Epithelial cell of proximal tubule (primary cell): ENCODE data around the gene PAFAH1B2. TPM values are rescaled to one million over a fixed set of nuclear protein-coding genes. Genes with fewer than 3 reads are reported as not detected.
"Not testable (repeated sequence)": the region's sequence is repeated elsewhere in the genome, so short reads cannot be mapped to it uniquely, and the experiment has no call there.

ENCODE experiments used
- DNase-seq: peaks from one replicate; pipeline ENCODE4 v3.0.0-alpha.2; 2011; ENCODE audit warnings: low read depth
- H3K4me3 ChIP-seq: 2 replicates; pipeline ENCODE4 v1.5.1; 2011; ENCODE audit warnings: low read depth, mild to moderate bottlenecking, low read length
- CTCF ChIP-seq: conservative IDR thresholded peaks from 2 replicates; pipeline ENCODE4 v1.5.1; 2012; ENCODE audit warnings: low read depth, mild to moderate bottlenecking, low read length
- total RNA-seq: library from RNA; depleted of rRNA; stranded (reverse); fragments of >200 nt; gene quantifications from 2 replicates; pipeline ENCODE4 v1.2.3, GENCODE V29; 2015

PAFAH1B2 gene
- total RNA-seq, 1 donor from 2014 or later, result 103 TPM

DNA sequence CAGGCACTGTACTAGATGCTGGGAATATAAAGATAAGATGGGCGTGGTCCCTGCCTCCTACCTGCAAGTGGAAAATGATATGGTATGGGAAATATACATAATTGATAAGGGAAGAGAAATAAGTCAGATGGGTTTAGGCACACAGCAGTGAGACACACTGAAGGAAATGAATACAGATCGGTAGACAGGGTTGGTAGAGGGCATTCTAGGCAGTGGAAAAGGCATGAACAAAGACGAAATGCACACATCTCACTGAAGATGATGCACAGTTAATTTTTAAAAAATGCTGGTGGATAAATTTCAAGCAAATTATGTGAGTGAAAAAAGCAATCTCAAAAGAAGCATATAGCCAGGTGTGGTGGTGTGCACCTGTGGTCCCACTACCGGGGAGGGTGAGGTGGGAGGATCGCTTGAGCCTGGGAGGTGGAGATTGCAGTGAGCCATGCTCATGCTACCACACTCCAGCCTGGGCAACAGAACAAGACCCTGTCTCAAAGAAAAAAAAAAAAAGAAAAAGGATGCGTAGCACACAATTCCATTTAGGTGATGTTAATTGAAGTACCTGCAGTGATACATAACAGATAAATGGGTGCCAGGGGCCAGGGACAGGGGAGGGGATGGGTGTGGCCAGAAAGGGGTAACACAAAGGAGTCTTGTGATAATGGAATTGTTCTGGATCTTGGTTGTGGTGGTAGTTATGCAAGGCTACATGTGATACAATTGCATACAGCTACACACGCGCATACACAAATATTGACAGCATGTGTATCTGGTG is 65.5 kb downstream of the PAFAH1B2 start:
- DNase-seq, H3K4me3 ChIP-seq: not testable (repeated sequence)

GRCh38 chr11:117210620-117211019 is 66.5 kb downstream of the PAFAH1B2 start:
- no peak overlapping the region for H3K4me3 ChIP-seq
- no peak for DNase-seq
- TF ChIP-seq CTCF, result no peak

DNA sequence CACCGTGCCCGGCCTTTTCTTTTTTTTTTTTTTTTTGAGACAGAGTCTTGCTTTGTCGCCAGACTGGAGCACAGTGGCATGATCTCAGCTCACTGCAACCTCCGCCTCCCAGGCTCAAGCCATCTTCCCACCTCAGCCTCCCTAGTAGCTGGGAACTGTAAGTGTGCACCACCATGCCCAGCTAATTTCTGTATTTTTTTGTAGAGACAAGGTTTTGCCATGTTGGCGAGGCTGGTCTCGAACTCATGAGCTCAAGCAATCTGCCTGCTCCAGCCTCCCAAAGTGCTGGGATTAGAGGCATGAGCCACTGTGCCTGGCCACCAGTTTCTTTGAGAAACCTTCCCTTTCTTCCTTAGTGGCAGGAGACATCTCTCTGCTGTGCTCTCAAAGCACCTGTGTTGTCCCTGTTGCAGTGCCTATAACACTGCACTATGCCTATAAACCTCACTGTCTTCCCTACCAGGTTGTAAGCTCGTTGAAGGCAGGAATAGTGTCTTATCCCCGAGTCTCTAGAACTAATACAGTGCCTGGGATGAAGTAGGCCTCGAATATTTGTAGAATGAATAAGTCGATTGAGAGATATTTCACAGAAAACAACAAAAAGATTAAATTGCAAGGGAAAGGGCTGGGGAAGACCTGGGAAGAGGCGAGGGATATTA is 68.7 kb downstream of the PAFAH1B2 start:
- H3K4me3 ChIP-seq, result no peak overlapping the region
- no peak for DNase-seq
- no peak for TF ChIP-seq CTCF

- no peak for TF ChIP-seq CTCF
Observed at GRCh38 chr11:117214404-117215110, 70.5 kb downstream of the PAFAH1B2 start.

DNA sequence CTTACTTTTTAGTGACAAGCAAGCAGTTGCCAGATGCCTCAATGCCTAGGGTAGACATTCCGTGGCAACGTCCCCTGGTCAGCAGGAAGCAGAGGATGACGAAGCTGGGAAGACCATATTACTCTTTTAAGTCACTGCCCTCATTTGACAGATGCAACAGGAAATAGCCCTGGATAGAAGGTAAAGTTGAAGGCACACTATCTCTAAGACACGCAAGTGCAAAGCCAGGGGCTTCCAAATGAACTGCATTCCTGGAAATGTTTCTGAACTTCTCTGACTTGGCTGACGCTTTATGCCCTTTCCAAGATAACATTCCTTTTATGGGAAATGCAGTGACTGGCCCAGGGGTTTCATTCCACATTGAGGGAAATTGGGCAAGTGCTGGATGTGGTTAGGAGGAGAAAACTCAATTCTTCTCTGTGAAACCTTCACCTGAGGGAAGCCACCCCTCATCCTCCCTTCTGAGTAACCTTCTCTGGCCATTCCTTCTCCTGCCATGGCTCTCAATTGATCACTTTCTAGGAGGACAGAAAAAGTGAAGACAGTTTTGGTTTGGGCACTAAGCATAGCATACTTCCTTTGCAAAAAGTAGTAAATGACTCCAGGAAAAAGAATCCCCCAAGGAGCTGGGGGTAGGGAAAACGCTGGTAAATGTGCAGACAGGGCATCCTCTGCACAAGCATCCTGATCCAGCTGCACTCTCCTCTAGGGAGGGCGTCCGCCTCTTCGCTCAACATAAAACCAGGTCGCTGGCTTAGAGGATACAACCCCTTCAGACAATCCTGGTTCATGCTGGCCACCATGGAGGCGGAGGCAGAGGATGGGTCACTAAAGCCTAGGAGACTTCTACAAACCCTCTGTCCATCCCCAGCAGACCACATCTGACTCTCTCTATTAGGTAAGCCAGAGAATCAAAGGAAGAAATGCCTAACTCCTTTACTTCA is 73.3 kb downstream of the PAFAH1B2 start:
- H3K4me3 ChIP-seq, result no peak overlapping the region

More at GRCh38 chr11:117214404-117215110, 70.5 kb downstream of the PAFAH1B2 start:
- no peak overlapping the region for H3K4me3 ChIP-seq
- no peak for DNase-seq

DNA sequence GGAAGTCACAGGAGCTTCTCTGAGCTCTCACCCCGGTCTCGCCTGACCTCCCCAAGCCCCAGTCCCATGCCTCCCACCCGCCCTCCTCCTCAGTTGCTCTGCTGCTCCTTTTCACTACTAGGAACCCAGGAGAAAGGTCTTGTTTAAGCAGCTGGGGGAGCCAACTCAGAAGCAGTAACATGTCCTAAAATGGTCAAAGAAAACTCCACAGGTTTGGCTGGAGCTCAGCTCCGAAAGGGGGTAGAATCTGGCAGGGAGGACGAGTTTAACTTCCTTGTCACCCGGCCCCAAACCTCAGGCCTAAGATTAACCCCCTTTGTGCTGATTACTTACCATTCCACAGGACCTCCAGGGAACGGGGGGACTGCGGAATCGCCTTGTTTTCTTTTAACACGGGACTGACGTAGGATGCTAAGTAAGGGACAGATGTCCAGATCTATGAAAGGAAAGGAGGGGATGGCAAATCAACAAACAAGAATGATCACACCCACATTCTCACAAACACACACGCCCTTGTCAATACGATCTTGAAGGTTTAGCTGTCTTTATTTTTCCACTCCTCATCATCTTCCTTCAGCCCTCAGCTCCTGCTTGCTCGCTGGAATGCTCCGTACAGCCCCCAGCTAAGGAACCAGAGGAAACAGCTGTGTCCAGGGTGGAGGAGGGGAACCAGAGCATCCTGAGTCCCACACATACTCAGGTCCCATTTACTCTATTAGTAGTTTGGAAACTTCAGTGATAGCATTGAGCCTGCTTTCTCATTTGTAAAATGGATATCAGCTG is 74.2 kb downstream of the PAFAH1B2 start:
- TF ChIP-seq CTCF, result no peak
- DNase-seq, result no peak
- no peak overlapping the region for H3K4me3 ChIP-seq

More for the DNA sequence above, 73.3 kb downstream of the PAFAH1B2 start:
- no peak for DNase-seq
- TF ChIP-seq CTCF, result no peak
